HEK293 (cell line): Measurements from ENCODE around the gene PRICKLE1.

Experiments used
- REST ChIP-seq: fragments of 450-650 bp; formaldehyde crosslinking; IDR thresholded peaks from 2 replicates; pipeline ENCODE4 v1.5.1; 2016; ENCODE audit warnings: missing biosample characterization, missing genetic modification characterization
- ZBTB7A ChIP-seq: fragments of 450-650 bp; formaldehyde crosslinking; IDR thresholded peaks from 2 replicates; pipeline ENCODE4 v1.5.1; 2016; ENCODE audit warnings: low read depth, missing biosample characterization, missing genetic modification characterization
- ZFHX2 ChIP-seq: fragments of 450-650 bp; formaldehyde crosslinking; conservative IDR thresholded peaks from 2 replicates; pipeline ENCODE4 v1.5.1; 2016; ENCODE audit warnings: missing biosample characterization, missing genetic modification characterization
- ZNF211 ChIP-seq: fragments of 450-650 bp; formaldehyde crosslinking; IDR thresholded peaks from 2 replicates; pipeline ENCODE4 v1.5.1; 2016; ENCODE audit warnings: low read depth, missing biosample characterization, missing genetic modification characterization
- ZNF239 ChIP-seq: fragments of 450-650 bp; formaldehyde crosslinking; IDR thresholded peaks from 2 replicates; pipeline ENCODE4 v1.5.1; 2016; ENCODE audit warnings: missing biosample characterization, missing genetic modification characterization
- ZNF274 ChIP-seq, 2 experiments: fragments of 200-500 bp in 1 of 2; fragments of 450-650 bp in 1 of 2; sonication (Bioruptor generic) in 1 of 2; formaldehyde crosslinking in 1 of 2; IDR thresholded peaks; 2 replicates each; pipeline versions ENCODE4 v1.5.1 to v1.6.1; 2014 to 2016; ENCODE audit warnings: borderline replicate concordance in 1 of 2, inconsistent platforms in 1 of 2, low read length in 1 of 2, missing biosample characterization in 1 of 2, missing genetic modification characterization in 1 of 2
- ZNF518A ChIP-seq: fragments of 450-650 bp; formaldehyde crosslinking; conservative IDR thresholded peaks from 2 replicates; pipeline ENCODE4 v1.5.1; 2016; ENCODE audit warnings: low read depth, missing biosample characterization, missing genetic modification characterization
- ZNF776 ChIP-seq: fragments of 450-650 bp; formaldehyde crosslinking; IDR thresholded peaks from 2 replicates; pipeline ENCODE4 v1.5.0; 2017; ENCODE audit warnings: missing biosample characterization, missing genetic modification characterization, borderline replicate concordance
- TF ChIP-seq, protein P1 (sequence below): fragments of 450-650 bp; formaldehyde crosslinking; IDR thresholded peaks from 2 replicates; pipeline ENCODE4 v1.5.1; 2016; ENCODE audit warnings: missing biosample characterization, missing genetic modification characterization

DNA sequence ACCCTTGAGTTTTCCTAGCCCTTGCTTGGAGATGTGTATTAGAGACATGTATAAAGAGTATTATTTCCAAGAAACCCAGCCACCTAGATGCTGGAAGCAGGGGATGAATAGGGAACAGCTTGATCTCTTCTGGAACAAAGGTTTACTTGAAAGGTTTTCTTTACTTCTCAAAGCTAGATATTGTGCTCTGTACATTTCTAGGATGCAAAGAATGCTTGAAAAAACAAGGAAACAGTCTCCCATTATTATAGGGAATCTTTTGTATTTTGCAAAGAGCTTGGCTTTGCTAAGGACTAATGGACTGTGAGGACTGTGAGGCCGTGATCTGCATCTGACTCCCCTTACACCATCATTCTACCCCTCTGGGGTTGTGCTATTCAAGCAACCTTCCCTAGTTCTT is 77.9 kb downstream of the PRICKLE1 start:
- TF ChIP-seq ZNF776: no peak
- TF ChIP-seq ZNF239 (tag by site-specific recombination): no peak
- no peak for TF ChIP-seq ZFHX2
- TF ChIP-seq ZNF274 (IDR thresholded peaks at IDR 0.05; ENCODE audit: low read length): no peak
- no peak for TF ChIP-seq ZNF274 (tag by site-specific recombination; IDR thresholded peaks at IDR 0.05; ENCODE audit: borderline replicate concordance)
- TF ChIP-seq ZNF211: no peak
- TF ChIP-seq REST (tag by site-specific recombination): no peak
- TF ChIP-seq, protein P1, sequence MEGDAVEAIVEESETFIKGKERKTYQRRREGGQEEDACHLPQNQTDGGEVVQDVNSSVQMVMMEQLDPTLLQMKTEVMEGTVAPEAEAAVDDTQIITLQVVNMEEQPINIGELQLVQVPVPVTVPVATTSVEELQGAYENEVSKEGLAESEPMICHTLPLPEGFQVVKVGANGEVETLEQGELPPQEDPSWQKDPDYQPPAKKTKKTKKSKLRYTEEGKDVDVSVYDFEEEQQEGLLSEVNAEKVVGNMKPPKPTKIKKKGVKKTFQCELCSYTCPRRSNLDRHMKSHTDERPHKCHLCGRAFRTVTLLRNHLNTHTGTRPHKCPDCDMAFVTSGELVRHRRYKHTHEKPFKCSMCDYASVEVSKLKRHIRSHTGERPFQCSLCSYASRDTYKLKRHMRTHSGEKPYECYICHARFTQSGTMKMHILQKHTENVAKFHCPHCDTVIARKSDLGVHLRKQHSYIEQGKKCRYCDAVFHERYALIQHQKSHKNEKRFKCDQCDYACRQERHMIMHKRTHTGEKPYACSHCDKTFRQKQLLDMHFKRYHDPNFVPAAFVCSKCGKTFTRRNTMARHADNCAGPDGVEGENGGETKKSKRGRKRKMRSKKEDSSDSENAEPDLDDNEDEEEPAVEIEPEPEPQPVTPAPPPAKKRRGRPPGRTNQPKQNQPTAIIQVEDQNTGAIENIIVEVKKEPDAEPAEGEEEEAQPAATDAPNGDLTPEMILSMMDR: no peak
- TF ChIP-seq ZBTB7A (tag by site-specific recombination): no peak
- no peak for TF ChIP-seq ZNF518A (tag by site-specific recombination)
